Activated naive CD8-positive, alpha-beta T cell treated with anti-CD3 and anti-CD28 coated beads, Interleukin-2, amount 50 U/mL, for 24 hours (primary cell): ENCODE measurements around the gene ENPEP.

ENCODE experiments used
- ATAC-seq: fragments of 150-1000 bp; cut with Tn5 transposase; one replicate; pipeline ENCODE4 v1.10.0; 2021
- DNase-seq: peaks from one replicate; pipeline ENCODE4 v3.0.0; 2021
- H3K27ac Mint-ChIP-seq: one replicate; pipeline ENCODE4 v1.8.0; 2021; ENCODE audit warnings: mild to moderate bottlenecking, mixed read lengths
- H3K27me3 Mint-ChIP-seq: one replicate; pipeline ENCODE4 v1.8.0; 2021; ENCODE audit warnings: mixed read lengths
- H3K36me3 Mint-ChIP-seq: one replicate; pipeline ENCODE4 v1.8.0; 2021; ENCODE audit warnings: low read depth, mixed read lengths
- H3K4me1 Mint-ChIP-seq: one replicate; pipeline ENCODE4 v1.8.0; 2021; ENCODE audit warnings: mixed read lengths
- H3K4me3 Mint-ChIP-seq: one replicate; pipeline ENCODE4 v1.8.0; 2021; ENCODE audit warnings: mild to moderate bottlenecking, moderate library complexity, mixed read lengths
- H3K9me3 Mint-ChIP-seq: one replicate; pipeline ENCODE4 v1.8.0; 2021; ENCODE audit warnings: mixed read lengths

ENPEP gene

DNA sequence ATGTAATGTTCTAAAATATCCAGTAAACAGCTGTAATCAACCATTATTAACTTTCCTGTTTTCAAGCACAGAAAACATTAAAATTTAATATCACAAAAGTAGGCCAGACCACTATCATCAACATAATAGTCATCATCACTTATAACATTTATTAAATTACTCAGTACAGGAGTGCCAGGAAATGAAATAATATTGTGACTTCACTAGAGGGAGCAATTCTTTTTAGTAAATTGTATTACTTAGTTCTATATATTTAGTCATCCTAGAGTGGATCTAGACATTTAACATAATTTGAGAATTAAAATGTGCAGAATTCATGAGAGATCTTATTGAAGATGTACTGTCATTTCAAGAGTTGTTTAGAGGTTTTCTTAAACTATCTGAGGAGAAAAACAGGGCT, 113.3 kb downstream of the ENPEP start:
- ATAC-seq (no peak), DNase-seq (no peak)
- Mint-ChIP-seq H3K4me1 (no peaks in the 10 kb centered on the region), H3K27me3 (peaks cover 12% of the 10 kb centered on the region), H3K27ac (no peak overlapping the region), H3K9me3 (no peaks in the 10 kb centered on the region), H3K4me3 (no peak overlapping the region), H3K36me3 (no peaks in the 10 kb centered on the region)

DNA sequence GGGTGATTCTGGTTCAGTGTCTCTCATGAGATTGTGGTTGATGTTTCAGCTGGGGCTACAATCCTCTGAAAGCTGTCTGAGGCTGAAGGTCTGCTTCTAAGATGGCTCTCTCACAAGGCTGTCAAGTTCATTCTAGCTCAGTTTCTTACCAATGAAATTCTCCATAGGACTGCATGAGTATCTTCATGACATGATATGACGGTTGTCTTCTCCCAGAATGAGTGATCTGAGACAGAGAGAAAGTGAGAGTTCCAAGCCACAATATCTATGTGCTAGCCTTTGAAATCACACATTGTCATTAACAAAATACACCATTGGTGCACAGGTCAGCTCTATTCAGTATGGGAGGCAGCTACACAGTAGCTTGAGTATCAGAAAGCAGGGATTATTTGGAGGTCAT, 119.6 kb downstream of the ENPEP start:
- Mint-ChIP-seq H3K36me3 (no peaks in the 10 kb centered on the region), H3K27me3 (peaks cover 16% of the 10 kb centered on the region), H3K4me1 (no peaks in the 10 kb centered on the region), H3K4me3 (no peak overlapping the region), H3K9me3 (peaks cover 5% of the 10 kb centered on the region), H3K27ac (no peak overlapping the region)
- ATAC-seq (no peak), DNase-seq (no peak)

GRCh38 chr4:110596431-110596830, 120.5 kb downstream of the ENPEP start:
- Mint-ChIP-seq H3K4me1 (no peaks in the 10 kb centered on the region), H3K36me3 (no peaks in the 10 kb centered on the region), H3K9me3 (peaks cover 5% of the 10 kb centered on the region), H3K4me3 (no peak overlapping the region), H3K27ac (no peak overlapping the region), H3K27me3 (peaks cover 17% of the 10 kb centered on the region)
- DNase-seq: no peak
- no peak for ATAC-seq

DNA sequence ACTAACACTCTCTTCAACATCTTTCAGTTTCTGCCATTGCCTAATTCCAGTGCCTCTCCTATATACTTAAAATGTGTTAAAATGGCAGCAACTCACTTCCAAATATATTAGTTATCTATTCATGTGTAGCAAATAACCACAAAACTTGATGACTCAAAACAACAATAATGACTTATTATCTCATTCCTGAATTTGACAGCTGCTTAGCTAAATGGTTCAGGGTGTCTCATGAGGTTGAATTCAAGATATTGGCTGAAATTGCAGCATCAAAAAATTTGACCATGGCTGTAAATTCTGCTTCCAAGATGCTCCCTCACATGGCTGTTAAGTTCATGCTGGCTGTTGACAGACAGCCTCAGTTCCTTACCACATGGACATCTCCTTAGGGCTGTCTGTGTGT, 121.6 kb downstream of the ENPEP start:
- no peaks in the 10 kb centered on the region for H3K36me3 Mint-ChIP-seq
- H3K4me3 Mint-ChIP-seq: no peak overlapping the region
- ATAC-seq: no peak
- H3K4me1 Mint-ChIP-seq: no peaks in the 10 kb centered on the region
- H3K9me3 Mint-ChIP-seq: peaks cover 5% of the 10 kb centered on the region
- H3K27ac Mint-ChIP-seq: no peak overlapping the region
- no peak for DNase-seq
- H3K27me3 Mint-ChIP-seq: peaks cover 16% of the 10 kb centered on the region

DNA sequence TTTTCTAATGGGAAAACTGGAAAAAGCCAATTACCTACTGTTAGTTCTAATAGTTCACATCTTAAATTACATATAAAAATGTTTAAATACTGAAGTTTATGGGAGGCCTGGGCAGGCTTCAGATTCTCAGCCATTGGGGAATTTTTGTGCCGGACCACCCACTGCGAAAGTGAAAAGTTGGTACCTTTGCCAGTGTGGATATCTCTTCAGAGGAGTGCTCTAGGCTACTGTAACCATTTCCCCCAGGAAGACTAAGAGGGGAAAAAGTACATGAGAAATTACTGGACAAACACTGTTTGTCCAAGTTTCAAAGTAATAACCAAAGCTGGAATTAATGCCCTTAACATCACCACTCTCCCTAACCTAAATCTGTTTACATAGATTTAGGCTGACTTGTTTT, 126.1 kb downstream of the ENPEP start:
- Mint-ChIP-seq H3K36me3 (no peaks in the 10 kb centered on the region), H3K27me3 (peaks cover 22% of the 10 kb centered on the region), H3K4me3 (no peak overlapping the region), H3K9me3 (no peaks in the 10 kb centered on the region), H3K4me1 (no peaks in the 10 kb centered on the region), H3K27ac (no peak overlapping the region)
- DNase-seq (no peak), ATAC-seq (no peak)

DNA sequence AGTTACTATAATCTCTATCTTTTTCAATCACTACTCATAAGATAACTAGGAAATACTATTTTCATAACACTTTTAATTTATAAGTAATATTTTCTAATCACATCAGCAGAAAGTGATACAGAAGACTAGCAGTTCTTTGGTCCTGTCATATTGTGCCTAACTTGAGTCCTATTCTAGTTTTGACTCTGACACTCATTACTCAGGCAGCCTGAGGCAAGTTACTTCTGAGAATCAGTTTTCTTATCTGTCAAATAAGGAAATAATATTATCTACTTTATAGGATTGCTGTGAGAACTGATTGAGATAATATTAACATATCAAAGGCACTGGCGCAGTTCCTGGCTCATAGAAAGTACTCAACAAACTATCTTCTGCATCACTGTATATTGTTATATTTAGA, 129.1 kb downstream of the ENPEP start:
- DNase-seq (no peak), ATAC-seq (no peak)
- Mint-ChIP-seq H3K27ac (no peak overlapping the region), H3K36me3 (peaks cover 1% of the 10 kb centered on the region), H3K9me3 (peaks cover 4% of the 10 kb centered on the region), H3K27me3 (peaks cover 31% of the 10 kb centered on the region), H3K4me3 (no peak overlapping the region), H3K4me1 (no peaks in the 10 kb centered on the region)

GRCh38 chr4:110609044-110609750, 133.2 kb downstream of the ENPEP start:
- H3K4me3 Mint-ChIP-seq: no peak overlapping the region
- peaks cover 4% of the 10 kb centered on the region for H3K9me3 Mint-ChIP-seq
- H3K4me1 Mint-ChIP-seq: peaks cover 6% of the 10 kb centered on the region
- ATAC-seq: no peak
- H3K27ac Mint-ChIP-seq: no peak overlapping the region
- H3K27me3 Mint-ChIP-seq: peaks cover 53% of the 10 kb centered on the region
- peaks cover 1% of the 10 kb centered on the region for H3K36me3 Mint-ChIP-seq
- DNase-seq: no peak

- ATAC-seq: no peak
- no peak for DNase-seq
- Mint-ChIP-seq H3K27me3 (peaks cover 63% of the 10 kb centered on the region), H3K4me3 (no peak overlapping the region), H3K27ac (no peak overlapping the region), H3K36me3 (peaks cover 1% of the 10 kb centered on the region), H3K9me3 (peaks cover 4% of the 10 kb centered on the region), H3K4me1 (peaks cover 6% of the 10 kb centered on the region)
These were observed 134.6 kb downstream of the ENPEP start for GRCh38 chr4:110610620-110610939.

GRCh38 chr4:110610940-110611831, 135.2 kb downstream of the ENPEP start:
- no peak overlapping the region for H3K27ac Mint-ChIP-seq
- H3K27me3 Mint-ChIP-seq: peaks cover 68% of the 10 kb centered on the region
- peaks cover 4% of the 10 kb centered on the region for H3K9me3 Mint-ChIP-seq
- peaks cover 6% of the 10 kb centered on the region for H3K4me1 Mint-ChIP-seq
- peaks cover 1% of the 10 kb centered on the region for H3K36me3 Mint-ChIP-seq
- ATAC-seq (no peak), DNase-seq (no peak)
- H3K4me3 Mint-ChIP-seq: no peak overlapping the region

GRCh38 chr4:110611968-110612447, 136.1 kb downstream of the ENPEP start:
- no peak overlapping the region for H3K27ac Mint-ChIP-seq
- peaks cover 1% of the 10 kb centered on the region for H3K36me3 Mint-ChIP-seq
- no peak for DNase-seq
- H3K4me1 Mint-ChIP-seq: peaks cover 6% of the 10 kb centered on the region
- no peak for ATAC-seq
- no peak overlapping the region for H3K4me3 Mint-ChIP-seq
- H3K27me3 Mint-ChIP-seq: peaks cover 76% of the 10 kb centered on the region
- H3K9me3 Mint-ChIP-seq: peaks cover 4% of the 10 kb centered on the region

DNA sequence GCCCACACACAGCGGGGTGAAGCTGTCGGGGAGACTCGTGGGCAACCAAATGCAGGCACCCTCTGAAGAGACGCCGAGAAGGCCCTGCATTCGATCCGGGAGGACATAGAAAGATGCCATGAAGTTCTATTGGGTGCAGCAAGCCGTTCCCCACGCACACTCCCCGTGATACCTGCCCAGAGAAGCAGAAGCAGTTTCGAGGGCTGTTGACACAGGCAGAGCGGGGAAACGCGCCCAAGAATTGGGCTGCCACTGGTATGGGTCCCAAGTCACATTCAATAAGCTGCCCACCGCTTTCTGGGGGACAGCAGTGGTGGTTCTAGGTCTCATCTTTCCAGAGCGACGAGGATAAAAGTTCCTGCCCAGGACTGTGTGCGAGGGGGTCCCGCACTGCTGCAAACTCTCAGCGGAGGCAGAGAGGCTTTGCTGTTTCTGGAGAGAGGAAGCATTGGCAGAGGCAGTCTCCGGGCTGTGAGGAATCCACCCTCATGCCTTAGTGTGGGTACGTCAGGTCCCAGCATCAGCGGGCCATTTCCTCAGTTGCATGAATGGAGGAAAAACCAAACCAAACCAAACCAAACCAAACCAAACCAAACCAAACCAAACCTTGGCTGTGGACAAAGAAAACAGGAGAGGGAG, 136.8 kb downstream of the ENPEP start:
- ATAC-seq (no peak), DNase-seq (no peak)
- Mint-ChIP-seq H3K4me3 (no peak overlapping the region), H3K27ac (no peak overlapping the region), H3K4me1 (peaks cover 6% of the 10 kb centered on the region), H3K27me3 (peaks cover 82% of the 10 kb centered on the region), H3K9me3 (peaks cover 4% of the 10 kb centered on the region), H3K36me3 (peaks cover 2% of the 10 kb centered on the region)

- H3K4me1 Mint-ChIP-seq: peaks cover 13% of the 10 kb centered on the region
- no peak for ATAC-seq
- H3K27me3 Mint-ChIP-seq: peaks cover 82% of the 10 kb centered on the region
- no peak overlapping the region for H3K4me3 Mint-ChIP-seq
- peaks cover 5% of the 10 kb centered on the region for H3K9me3 Mint-ChIP-seq
- H3K27ac Mint-ChIP-seq: no peak overlapping the region
- DNase-seq: no peak
- peaks cover 3% of the 10 kb centered on the region for H3K36me3 Mint-ChIP-seq
These were observed 137.8 kb downstream of the ENPEP start for GRCh38 chr4:110613745-110614144.

GRCh38 chr4:110614173-110614963, 138.4 kb downstream of the ENPEP start:
- H3K27me3 Mint-ChIP-seq: peaks cover 82% of the 10 kb centered on the region
- DNase-seq (no peak), ATAC-seq (no peak)
- H3K4me1 Mint-ChIP-seq: peaks cover 14% of the 10 kb centered on the region
- no peak overlapping the region for H3K27ac Mint-ChIP-seq
- H3K4me3 Mint-ChIP-seq: no peak overlapping the region
- H3K9me3 Mint-ChIP-seq: peaks cover 5% of the 10 kb centered on the region
- peaks cover 3% of the 10 kb centered on the region for H3K36me3 Mint-ChIP-seq
